Astrocyte of the cerebellum (primary cell): ENCODE measurements around the gene BAIAP2L1.

Experiments
- DNase-seq: peaks from one replicate; pipeline ENCODE4 v3.0.0-alpha.2; 2011; ENCODE audit warnings: low read depth
- H3K4me3 ChIP-seq: 2 replicates; pipeline ENCODE4 v1.5.1; 2011; ENCODE audit warnings: mild to moderate bottlenecking, low read depth, low read length, moderate library complexity
- in situ Hi-C: cut with HindIII; loops from 2 replicates; pipeline ENCODE4 v1.10.0; 2017; ENCODE audit warnings: low sequenced_read_pairs
- TF ChIP-seq, protein P1 (sequence below): IDR thresholded peaks from 2 replicates; pipeline ENCODE4 v1.5.1; 2012; ENCODE audit warnings: low read length, low read depth, moderate library complexity, mild to moderate bottlenecking; ENCODE audit errors: missing control alignments

BAIAP2L1 gene

GRCh38 chr7:98254516-98254915 lies 146.4 kb downstream of the BAIAP2L1 start:
- DNase-seq: no peak
- no peak overlapping the region for H3K4me3 ChIP-seq
- in situ Hi-C loops: no loop called here
- TF ChIP-seq, protein P1, sequence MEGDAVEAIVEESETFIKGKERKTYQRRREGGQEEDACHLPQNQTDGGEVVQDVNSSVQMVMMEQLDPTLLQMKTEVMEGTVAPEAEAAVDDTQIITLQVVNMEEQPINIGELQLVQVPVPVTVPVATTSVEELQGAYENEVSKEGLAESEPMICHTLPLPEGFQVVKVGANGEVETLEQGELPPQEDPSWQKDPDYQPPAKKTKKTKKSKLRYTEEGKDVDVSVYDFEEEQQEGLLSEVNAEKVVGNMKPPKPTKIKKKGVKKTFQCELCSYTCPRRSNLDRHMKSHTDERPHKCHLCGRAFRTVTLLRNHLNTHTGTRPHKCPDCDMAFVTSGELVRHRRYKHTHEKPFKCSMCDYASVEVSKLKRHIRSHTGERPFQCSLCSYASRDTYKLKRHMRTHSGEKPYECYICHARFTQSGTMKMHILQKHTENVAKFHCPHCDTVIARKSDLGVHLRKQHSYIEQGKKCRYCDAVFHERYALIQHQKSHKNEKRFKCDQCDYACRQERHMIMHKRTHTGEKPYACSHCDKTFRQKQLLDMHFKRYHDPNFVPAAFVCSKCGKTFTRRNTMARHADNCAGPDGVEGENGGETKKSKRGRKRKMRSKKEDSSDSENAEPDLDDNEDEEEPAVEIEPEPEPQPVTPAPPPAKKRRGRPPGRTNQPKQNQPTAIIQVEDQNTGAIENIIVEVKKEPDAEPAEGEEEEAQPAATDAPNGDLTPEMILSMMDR: no peak

DNA sequence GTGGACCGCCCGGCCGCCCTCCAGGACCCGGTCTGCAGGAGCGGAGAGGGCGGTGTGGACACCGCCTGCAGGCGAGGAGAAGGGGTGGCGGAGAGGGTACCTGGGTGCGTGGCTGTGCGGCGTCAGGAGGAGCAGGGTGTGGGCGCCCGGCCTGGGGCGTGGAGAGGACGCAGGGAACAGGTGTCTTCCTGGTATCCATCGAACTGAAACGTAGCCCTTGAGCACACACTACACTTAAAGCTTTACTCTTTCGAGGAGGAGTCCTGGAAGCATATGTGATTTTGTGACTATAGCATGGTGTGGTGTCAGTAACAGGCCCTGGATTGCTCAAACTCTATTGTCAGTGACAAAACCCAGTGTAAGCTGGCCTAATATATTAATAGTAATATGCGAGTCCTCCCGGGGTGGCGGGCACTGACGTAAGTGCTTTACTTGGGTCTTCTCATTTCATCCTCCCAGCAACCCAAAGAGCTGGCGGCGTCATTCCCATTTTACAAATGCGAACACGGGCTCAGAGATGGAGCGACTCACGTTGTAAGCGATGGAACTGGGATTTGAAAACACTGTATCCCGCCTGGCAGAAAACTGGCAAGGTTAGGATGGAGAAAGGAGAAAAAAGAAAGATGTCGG lies 148.3 kb downstream of the BAIAP2L1 start:
- in situ Hi-C loops: no loop called here
- peak overlapping the region; percentile 89 for H3K4me3 ChIP-seq
- no peak for DNase-seq
- TF ChIP-seq, protein P1: no peak

- TF ChIP-seq, protein P1: no peak
- H3K4me3 ChIP-seq: peak within 1 kb of the TSS; percentile 89
- in situ Hi-C loops: no loop called here
- peak; percentile 62 for DNase-seq
These were observed 149.1 kb downstream of the BAIAP2L1 start, which contains the start of gene TECPR1 for GRCh38 chr7:98251601-98252424. TSS of gene TECPR1 (minus strand) at chr7:98252232. CDS start at chr7:98246146, 6,086 bp downstream.

- in situ Hi-C loops: no loop called here
- H3K4me3 ChIP-seq: peak overlapping the region; percentile 89
- DNase-seq: no peak
- TF ChIP-seq, protein P1: no peak
These were observed 149.7 kb downstream of the BAIAP2L1 start for GRCh38 chr7:98251231-98251600.

DNA sequence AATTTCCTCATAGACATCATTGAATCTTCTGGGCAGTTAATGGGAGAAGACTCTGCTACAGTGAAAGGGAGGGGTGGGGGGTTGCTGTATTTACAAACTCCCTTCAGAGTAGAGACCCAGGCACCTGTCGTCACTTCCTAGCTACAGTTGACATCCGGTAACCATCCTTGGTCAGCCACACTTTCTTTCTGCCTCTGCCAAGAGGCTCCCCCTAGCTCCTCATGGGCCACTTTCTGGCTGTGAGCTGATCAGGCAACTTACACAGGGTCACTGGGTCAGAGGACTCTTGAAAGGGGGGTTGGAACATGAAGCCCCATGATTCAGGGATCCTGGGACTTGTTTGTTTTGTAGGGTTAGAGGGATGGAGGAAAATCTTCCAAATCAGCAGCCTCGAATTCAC lies 150.1 kb downstream of the BAIAP2L1 start:
- in situ Hi-C loops: no loop called here
- DNase-seq: no peak
- H3K4me3 ChIP-seq: no peak overlapping the region
- TF ChIP-seq, protein P1: no peak

DNA sequence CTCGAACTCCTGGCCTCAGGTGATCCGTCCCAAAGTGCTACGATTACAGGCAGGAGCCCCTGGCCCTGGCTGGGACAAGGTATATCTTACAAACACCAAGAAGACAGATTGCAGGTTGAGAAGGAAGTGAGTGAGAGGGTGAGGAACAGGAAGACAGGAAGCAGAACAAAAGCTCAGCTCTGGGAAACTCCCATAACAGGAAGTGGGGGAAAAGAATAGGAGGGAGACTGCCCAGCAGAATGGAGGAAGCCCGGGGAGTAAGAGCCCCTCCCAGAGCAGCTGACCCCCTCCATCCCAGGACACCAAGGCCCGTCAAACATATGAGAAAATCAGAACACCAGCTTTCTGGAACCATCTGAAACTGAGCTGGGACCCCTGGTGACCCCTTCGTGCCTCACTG lies 151.8 kb downstream of the BAIAP2L1 start:
- TF ChIP-seq, protein P1: no peak
- in situ Hi-C loops: no loop called here
- no peak overlapping the region for H3K4me3 ChIP-seq
- no peak for DNase-seq
